Measurements from ENCODE around the gene TWIST2. TPM values are rescaled to one million over a fixed set of nuclear protein-coding genes. Genes with fewer than 3 reads are reported as not detected.

The TWIST2 gene
- total RNA-seq, 1 experiment from 2014 or later = 0.22 TPM

DNA sequence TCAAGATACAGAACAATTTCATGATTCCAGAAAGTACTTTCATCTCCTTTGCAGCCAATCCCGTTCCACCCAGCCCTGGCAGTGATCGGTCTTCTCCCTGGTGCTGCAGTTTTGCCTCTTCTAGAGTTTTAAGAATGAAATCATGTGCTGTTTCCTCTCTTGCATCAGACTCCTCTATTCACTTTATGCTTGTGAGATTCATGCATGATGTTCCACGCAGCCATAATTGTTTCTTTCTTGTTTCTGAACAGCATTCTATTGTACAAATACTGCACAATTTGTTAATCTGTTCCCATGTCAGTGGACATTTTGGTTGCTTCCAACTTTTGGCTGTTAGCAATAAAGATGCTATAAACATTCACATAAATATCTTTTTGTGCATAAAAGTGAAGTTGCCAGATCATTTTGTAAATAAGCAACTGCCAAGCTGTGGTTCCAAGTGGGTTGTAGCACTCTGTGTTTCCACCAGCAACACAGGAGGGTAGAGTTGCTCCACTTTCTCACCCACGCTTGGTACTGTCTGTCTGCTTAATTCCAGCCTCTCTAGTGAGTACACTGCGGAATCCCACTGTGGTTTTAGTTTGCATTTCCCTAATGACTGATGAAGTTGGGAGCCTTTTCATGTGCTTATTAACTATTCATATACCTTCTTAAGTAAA is 104.5 kb downstream of the TWIST2 start:
- Histone ChIP-seq H3K27ac (ENCODE audit: insufficient read length, low read depth, low read length) (no peak overlapping the region), H3K9me3 (ENCODE audit: control insufficient read depth, low read depth, low read length) (no peaks in the 10 kb centered on the region), H4K8ac (replicated peaks; ENCODE audit: insufficient read length, low read depth, low read length) (no peak overlapping the region), H3K23me2 (ENCODE audit: insufficient read length, low read depth, low read length, poor library complexity, severe bottlenecking) (no peaks in the 10 kb centered on the region), H4K91ac (ENCODE audit: insufficient read length, low read depth, low read length) (no peak overlapping the region), H2BK20ac (ENCODE audit: low read depth, low read length, poor library complexity, severe bottlenecking) (no peak overlapping the region), H3K4ac (ENCODE audit: low read depth, low read length) (no peak overlapping the region), H2BK12ac (ENCODE audit: insufficient read length, low read depth, low read length) (no peak overlapping the region), H2AK5ac (ENCODE audit: insufficient read length, low read length) (no peak overlapping the region), H4K20me1 (ENCODE audit: control insufficient read depth, insufficient read depth, insufficient read length) (no peaks in the 10 kb centered on the region), H4K5ac (ENCODE audit: insufficient read length, low read depth, low read length) (no peak overlapping the region), H3K18ac (ENCODE audit: insufficient read length, low read depth, low read length) (no peak overlapping the region), H3K9ac (ENCODE audit: extremely low read depth, insufficient read length, low read length) (no peak overlapping the region), H2BK5ac (ENCODE audit: insufficient read length, low read length) (no peak overlapping the region), H2AFZ (ENCODE audit: low read length) (no peak overlapping the region), H3K14ac (ENCODE audit: insufficient read depth, low read length) (no peak overlapping the region), H2BK15ac (ENCODE audit: low read depth, low read length) (no peak overlapping the region), H3K4me2 (ENCODE audit: insufficient read depth, insufficient read length, low read length) (no peak overlapping the region), H2BK120ac (ENCODE audit: low read depth, low read length, poor library complexity, severe bottlenecking) (no peak overlapping the region), H3K79me2 (ENCODE audit: insufficient read depth, low read length) (no peaks in the 10 kb centered on the region), H3K23ac (ENCODE audit: insufficient read length, low read depth, low read length) (no peak overlapping the region), H3K79me1 (ENCODE audit: insufficient read depth, low read depth, low read length, poor library complexity, severe bottlenecking) (no peaks in the 10 kb centered on the region), H3T11ph (ENCODE audit: low read length) (no peak overlapping the region), H3K4me1 (ENCODE audit: insufficient read depth, low read length) (no peaks in the 10 kb centered on the region), H3K56ac (ENCODE audit: insufficient read length, low read depth, low read length) (no peak overlapping the region), H3K27me3 (ENCODE audit: insufficient read depth, low read length) (no peaks in the 10 kb centered on the region)
- H3K36me3 Mint-ChIP-seq (ENCODE audit: insufficient read depth in 1 of 3, low read depth in 3 of 3) = no peaks in the 10 kb centered on the region
- DNase-seq = peak; percentile 10
- H3K9me3 Mint-ChIP-seq = no peaks in the 10 kb centered on the region
- no peak overlapping the region for H3K4me3 Mint-ChIP-seq
- H3K4me1 Mint-ChIP-seq = peaks cover 2 to 10% of the 10 kb centered on the region in 2 experiments; a peak in 1 of 4 replicates
- no peak overlapping the region for H3K27ac Mint-ChIP-seq
- WGBS (ENCODE audit: extremely low coverage, insufficient read length, low lambda C conversion rate) = no CpG with 5 or more reads among the region's 5 CpGs
- H3K27me3 Mint-ChIP-seq (ENCODE audit: low read depth) = peaks cover 12% of the 10 kb centered on the region
- TF ChIP-seq, protein P1, sequence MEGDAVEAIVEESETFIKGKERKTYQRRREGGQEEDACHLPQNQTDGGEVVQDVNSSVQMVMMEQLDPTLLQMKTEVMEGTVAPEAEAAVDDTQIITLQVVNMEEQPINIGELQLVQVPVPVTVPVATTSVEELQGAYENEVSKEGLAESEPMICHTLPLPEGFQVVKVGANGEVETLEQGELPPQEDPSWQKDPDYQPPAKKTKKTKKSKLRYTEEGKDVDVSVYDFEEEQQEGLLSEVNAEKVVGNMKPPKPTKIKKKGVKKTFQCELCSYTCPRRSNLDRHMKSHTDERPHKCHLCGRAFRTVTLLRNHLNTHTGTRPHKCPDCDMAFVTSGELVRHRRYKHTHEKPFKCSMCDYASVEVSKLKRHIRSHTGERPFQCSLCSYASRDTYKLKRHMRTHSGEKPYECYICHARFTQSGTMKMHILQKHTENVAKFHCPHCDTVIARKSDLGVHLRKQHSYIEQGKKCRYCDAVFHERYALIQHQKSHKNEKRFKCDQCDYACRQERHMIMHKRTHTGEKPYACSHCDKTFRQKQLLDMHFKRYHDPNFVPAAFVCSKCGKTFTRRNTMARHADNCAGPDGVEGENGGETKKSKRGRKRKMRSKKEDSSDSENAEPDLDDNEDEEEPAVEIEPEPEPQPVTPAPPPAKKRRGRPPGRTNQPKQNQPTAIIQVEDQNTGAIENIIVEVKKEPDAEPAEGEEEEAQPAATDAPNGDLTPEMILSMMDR (conservative IDR thresholded peaks at IDR 0.05) = no peak

All from H9 (cell line).